ENCODE results near the gene DNMT3A. TPM values are rescaled to one million over a fixed set of nuclear protein-coding genes. Genes with fewer than 3 reads are reported as not detected.

Gene DNMT3A
- total and polyA plus RNA-seq, 10 donors, result 9.0 to 64.6 (median 33.2) TPM

DNA sequence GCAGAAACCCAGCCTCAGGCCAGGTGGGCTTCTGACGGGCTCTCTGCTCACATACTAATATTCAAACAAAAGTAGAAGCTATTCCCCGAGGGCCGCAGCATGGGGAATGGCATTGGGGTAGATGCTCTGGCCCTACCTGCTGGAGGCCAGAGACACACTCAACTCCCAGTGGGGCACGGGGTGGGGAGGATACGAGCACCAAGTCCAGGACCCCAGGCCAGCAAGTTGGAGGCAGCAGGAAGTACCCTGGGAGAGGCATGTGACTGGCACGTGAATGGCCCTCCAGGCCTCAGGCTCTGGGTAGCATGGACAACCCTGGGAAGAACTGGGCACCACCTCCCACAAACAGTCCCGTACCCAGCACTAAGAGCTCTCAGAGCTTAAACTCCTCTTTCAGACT lies 3.8 kb downstream of the DNMT3A start:
- no peaks in the 10 kb centered on the region for H3K36me3 ChIP-seq
- peaks cover 34 to 84% (median 70%) of the 10 kb centered on the region in 6 donors for H3K4me1 ChIP-seq
- intact Hi-C loops (cut with DNase I; ENCODE audit: low total_unique reads), result no loop called here
- peak; percentile 69 for DNase-seq
- TF ChIP-seq POLR2AphosphoS5 (IDR thresholded peaks at IDR 0.05) (no peak), POLR2A (IDR thresholded peaks at IDR 0.05) (no peak)
- TF ChIP-seq, protein P1, sequence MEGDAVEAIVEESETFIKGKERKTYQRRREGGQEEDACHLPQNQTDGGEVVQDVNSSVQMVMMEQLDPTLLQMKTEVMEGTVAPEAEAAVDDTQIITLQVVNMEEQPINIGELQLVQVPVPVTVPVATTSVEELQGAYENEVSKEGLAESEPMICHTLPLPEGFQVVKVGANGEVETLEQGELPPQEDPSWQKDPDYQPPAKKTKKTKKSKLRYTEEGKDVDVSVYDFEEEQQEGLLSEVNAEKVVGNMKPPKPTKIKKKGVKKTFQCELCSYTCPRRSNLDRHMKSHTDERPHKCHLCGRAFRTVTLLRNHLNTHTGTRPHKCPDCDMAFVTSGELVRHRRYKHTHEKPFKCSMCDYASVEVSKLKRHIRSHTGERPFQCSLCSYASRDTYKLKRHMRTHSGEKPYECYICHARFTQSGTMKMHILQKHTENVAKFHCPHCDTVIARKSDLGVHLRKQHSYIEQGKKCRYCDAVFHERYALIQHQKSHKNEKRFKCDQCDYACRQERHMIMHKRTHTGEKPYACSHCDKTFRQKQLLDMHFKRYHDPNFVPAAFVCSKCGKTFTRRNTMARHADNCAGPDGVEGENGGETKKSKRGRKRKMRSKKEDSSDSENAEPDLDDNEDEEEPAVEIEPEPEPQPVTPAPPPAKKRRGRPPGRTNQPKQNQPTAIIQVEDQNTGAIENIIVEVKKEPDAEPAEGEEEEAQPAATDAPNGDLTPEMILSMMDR (IDR thresholded peaks at IDR 0.05 in 8 of 11, conservative IDR thresholded peaks at IDR 0.05 in 3 of 11), result no peak
- no peaks in the 10 kb centered on the region for H3K9me3 ChIP-seq
- no peaks in the 10 kb centered on the region for H3K27me3 ChIP-seq (replicated peaks in 1 of 7)
- H3K4me3 ChIP-seq, result no peak overlapping the region
- 78 to 90% (median 83%) methylated on average over 6 to 7 of the region's 7 CpGs for WGBS, 5 donors
- H3K27ac ChIP-seq, result peak overlapping the region in 3 of 8 donors; percentile 0 to 83 (median 39)

DNA sequence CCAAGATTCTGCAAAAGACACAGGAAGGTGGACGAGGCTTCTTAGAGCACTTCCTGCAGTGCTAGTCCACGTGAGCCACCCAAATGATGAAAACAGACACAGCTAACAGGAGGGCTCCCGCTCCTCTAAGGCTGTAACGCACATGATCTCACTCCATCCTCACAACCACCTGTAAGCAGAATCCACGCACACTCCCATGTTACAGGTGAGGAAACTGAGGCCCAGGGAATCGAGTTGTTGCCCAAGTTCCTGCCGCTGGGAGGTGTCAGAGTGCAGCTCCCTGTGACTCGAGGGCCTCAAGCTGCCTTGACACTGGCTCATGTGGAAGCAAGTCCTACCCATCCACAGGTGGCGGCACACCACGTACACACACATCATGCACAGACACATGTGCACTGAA lies 4.4 kb downstream of the DNMT3A start:
- no peaks in the 10 kb centered on the region for H3K9me3 ChIP-seq
- TF ChIP-seq, protein P1 (IDR thresholded peaks at IDR 0.05 in 8 of 11, conservative IDR thresholded peaks at IDR 0.05 in 3 of 11), result no peak
- no peak for TF ChIP-seq POLR2A (IDR thresholded peaks at IDR 0.05)
- TF ChIP-seq POLR2AphosphoS5 (IDR thresholded peaks at IDR 0.05), result no peak
- peak overlapping the region in 3 of 8 donors; percentile 1 to 39 (median 26) for H3K27ac ChIP-seq
- H3K4me3 ChIP-seq, result no peak overlapping the region
- 63 to 75% (median 72%) methylated on average over 9 to 10 of the region's 10 CpGs for WGBS, 5 donors
- peak; percentile 46 for DNase-seq
- no peaks in the 10 kb centered on the region for H3K27me3 ChIP-seq (replicated peaks in 1 of 7)
- H3K36me3 ChIP-seq, result peaks cover 0 to 4% (median 0%) of the 10 kb centered on the region in 6 donors
- peaks cover 31 to 84% (median 65%) of the 10 kb centered on the region in 6 donors for H3K4me1 ChIP-seq
- intact Hi-C loops (cut with DNase I; ENCODE audit: low total_unique reads), result no loop called here

DNA sequence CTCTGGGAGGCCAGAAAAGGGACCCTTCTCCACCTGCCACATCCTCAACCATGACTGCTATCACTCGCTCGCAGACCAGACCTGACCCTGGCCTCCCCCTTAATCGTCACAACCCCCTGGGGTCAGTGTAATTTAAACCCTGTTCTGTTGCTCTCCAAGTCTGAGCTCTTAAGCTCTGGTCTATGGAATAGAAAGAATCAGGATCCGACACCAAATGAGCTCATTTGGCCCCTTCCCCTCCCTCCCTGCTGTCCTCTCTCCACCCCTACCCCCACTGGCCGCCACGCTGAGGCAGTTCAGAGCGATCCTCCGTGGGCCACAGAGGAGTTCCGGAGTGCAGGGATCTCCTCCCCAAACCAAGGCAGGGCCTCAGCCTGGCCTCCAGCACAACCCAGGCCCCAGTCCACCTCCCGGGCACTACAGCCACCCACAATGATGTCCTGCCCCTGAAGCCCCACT lies 5.3 kb downstream of the DNMT3A start:
- 82 to 91% (median 84%) methylated on average over 10 of the region's 10 CpGs for WGBS, 5 donors
- Histone ChIP-seq H3K4me3 (no peak overlapping the region), H3K4me1 (peaks cover 31 to 92% (median 66%) of the 10 kb centered on the region in 6 donors), H3K27me3 (replicated peaks in 1 of 7) (no peaks in the 10 kb centered on the region), H3K9me3 (no peaks in the 10 kb centered on the region), H3K36me3 (peaks cover 0 to 4% (median 0%) of the 10 kb centered on the region in 6 donors), H3K27ac (peak overlapping the region in 3 of 8 donors; percentile 26 to 39 (median 30))
- intact Hi-C loops (cut with DNase I; ENCODE audit: low total_unique reads), result no loop called here
- TF ChIP-seq, protein P1 (IDR thresholded peaks at IDR 0.05 in 8 of 11, conservative IDR thresholded peaks at IDR 0.05 in 3 of 11), result no peak
- TF ChIP-seq POLR2AphosphoS5 (IDR thresholded peaks at IDR 0.05) (no peak), POLR2A (IDR thresholded peaks at IDR 0.05) (no peak)
- peak; percentile 64 for DNase-seq

DNA sequence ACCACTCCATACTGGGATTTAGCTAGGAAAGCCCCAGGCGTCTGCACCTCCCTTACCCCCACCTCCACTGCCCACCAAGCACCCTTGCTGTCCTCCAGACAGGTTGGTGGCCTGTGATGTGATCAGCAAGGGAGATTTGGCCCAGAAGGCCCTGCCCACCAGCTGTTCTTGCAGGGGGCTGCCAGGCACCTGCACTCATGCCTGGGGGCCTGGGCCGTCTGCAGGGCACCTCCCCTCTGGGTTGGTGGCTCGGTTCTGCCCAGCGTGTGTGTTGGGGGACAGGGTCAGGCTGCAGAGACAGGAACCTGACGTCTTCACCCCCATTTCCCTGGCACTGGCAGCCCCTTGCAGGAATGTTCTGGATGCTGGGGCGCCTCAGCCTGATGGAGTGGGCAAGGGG lies 5.8 kb downstream of the DNMT3A start:
- TF ChIP-seq, protein P1 (IDR thresholded peaks at IDR 0.05 in 8 of 11, conservative IDR thresholded peaks at IDR 0.05 in 3 of 11), result no peak
- WGBS, 5 donors, result 64 to 76% (median 70%) methylated on average over 4 to 6 of the region's 6 CpGs
- Histone ChIP-seq H3K9me3 (no peaks in the 10 kb centered on the region), H3K27me3 (replicated peaks in 1 of 7) (no peaks in the 10 kb centered on the region), H3K27ac (peak overlapping the region in 2 of 8 donors; percentile 3 to 39), H3K4me3 (no peak overlapping the region), H3K4me1 (peaks cover 31 to 96% (median 67%) of the 10 kb centered on the region in 6 donors), H3K36me3 (peaks cover 0 to 4% (median 0%) of the 10 kb centered on the region in 6 donors)
- intact Hi-C loops (cut with DNase I; ENCODE audit: low total_unique reads), result no loop called here
- peak; percentile 75 for DNase-seq
